ENCODE measurements around the gene ADGRD1.

- no peak for TF ChIP-seq GATA3 (IDR thresholded peaks at IDR 0.05; ENCODE audit: low read depth, low read length)
- no peak for TF ChIP-seq GATA2 (IDR thresholded peaks at IDR 0.05; ENCODE audit: low read depth, low read length)
Observed at GRCh38 chr12:131142891-131143657, 189.4 kb downstream of the ADGRD1 start.

Data from SH-SY5Y (cell line).